HG03575 (cell line): ENCODE data around the gene SPO11.

Source experiments
- ATAC-seq: cut with Tn5 transposase; IDR thresholded peaks from one replicate; pipeline ENCODE4 v1.9.1; 2021; ENCODE audit not compliant: unreplicated experiment, insufficient number of reproducible peaks, low FRiP score; ENCODE audit errors: extremely low read depth

The SPO11 gene

DNA sequence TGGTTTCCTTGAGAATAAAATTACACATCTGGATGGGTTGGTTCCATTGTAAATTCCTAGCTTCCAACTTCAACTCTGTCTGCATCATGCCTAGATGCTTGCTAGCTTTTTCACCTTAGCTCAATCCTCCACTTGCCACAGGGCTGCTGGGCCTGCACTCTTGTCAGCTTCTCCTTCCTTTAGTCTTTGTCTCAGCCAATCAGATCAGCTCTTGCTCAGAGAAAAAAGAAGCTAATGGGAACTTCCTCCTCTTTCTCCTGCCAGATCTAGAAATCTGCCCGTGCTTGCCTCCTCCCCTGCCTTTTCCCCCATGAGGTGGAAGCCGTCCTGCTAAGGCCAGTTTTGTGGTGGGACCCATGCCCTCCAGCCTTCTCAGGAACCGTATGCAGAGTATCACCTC is 40.0 kb downstream of the SPO11 start:
- ATAC-seq: no peak

DNA sequence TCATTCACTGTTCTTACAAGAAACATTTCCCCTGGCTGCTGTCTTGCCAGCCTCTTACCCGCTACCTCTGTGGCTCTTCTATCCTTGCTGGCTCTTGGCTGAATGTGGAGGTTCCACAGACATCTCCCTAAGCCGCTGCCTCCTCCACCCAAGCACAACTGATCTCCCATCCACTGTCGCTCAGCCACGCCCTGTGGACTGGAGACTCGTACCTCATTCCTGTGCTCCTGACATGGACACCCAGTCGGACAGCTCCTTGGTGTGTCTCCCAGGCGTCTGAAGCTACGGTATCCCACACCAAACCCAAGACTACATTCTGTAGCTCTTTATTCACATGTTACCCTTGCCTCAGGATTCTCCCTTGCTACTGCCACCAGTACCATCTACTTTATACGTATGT is 40.7 kb downstream of the SPO11 start:
- ATAC-seq: no peak

DNA sequence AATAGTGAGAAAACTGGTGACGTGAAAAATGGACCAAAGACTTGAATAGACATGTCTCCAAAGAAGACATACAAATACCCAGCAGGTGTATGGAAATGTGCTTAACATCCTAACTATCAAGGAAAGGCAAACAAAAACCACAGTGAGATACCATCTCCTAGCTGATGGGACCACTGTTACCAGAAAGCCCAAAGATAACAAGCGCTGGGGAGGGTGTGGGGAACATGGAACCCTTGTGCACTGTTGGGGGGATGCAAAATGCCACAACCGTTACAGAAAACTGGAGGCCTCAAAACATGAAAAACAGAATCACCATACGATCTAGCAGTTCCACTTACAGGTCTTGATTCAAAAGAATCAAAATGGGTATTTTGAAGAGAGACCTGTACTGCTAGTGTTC is 41.8 kb downstream of the SPO11 start:
- no peak for ATAC-seq

DNA sequence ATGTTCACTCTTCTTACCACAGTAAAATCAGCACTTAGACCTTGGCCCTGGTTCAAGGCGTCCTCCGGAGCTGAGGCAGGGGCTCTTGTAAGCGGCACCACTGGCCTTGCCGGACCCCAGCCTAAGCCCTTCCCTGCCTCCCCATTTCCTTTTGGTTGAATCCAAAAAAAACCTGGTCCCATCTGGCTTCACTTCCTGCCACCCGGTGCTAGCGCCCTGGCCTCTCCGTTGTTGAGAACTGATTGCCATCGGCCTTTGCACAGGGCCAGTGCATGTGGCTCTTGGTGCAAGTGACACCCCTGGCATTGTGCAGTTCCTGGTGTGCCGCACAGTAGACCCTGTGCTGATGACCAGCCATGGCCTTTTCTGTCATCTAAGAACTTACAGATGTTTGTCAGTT is 42.6 kb downstream of the SPO11 start:
- ATAC-seq: no peak

DNA sequence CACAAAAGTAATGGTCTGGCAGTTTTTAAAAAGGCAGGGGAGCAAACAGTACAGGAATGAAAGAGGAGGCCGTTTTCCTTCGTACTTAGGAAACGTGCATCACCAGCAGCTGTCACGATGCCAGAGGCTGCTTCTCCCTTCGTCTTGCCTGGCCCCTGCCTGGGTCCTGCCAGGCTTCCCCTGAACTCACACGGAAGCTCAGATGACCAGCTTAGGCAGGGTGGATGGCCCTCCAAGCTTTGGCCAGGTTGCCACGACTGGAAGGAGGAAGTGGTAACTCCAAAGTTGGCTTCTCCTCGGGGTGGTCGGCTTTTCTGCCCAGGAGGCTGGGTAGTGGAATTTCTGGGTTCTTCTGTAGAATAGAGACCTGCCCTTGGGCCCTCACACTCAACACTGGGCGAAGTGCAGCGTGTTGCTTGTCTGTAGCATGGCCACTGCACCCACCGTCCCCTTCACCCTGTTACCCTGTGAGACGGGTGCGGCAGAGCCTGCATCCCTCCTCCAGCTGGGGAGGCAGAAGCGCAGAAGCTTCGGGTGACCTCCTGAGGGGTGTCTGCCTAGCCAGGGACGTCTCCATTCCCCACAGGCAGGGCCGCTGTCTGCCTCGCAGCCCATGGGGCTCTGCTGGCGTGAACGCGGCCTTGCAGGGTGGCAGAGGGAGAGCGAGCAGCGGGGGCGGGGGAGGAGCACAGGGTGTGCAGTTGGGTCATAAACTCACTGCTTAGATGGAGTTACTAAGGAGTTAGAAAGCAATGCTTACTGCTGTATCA is 43.2 kb downstream of the SPO11 start:
- ATAC-seq: no peak

DNA sequence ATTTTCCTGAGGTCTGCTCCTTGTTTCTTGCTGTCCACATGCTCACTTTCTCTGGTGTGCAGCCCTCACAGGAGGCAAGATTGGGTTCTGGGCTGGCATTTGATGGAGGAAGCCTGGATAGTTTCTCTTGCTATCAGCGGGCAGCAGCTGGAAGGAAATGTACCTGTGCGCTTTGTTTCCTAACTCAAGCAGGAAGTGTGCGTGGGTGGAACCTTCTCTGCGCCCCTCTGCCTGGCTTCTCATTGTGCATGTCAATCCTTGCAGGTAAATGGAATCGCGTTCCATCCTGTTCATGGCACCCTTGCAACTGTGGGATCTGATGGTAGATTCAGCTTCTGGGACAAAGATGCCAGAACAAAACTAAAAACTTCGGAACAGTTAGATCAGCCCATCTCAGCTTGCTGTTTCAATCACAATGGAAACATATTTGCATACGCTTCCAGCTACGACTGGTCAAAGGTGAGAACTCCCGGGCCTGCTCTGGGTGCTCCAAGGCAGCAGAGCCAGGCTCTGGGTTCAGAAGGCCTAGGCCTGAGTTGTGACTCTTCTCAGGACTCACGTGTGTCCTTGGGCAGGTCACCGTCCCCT is 44.8 kb downstream of the SPO11 start:
- no peak for ATAC-seq

DNA sequence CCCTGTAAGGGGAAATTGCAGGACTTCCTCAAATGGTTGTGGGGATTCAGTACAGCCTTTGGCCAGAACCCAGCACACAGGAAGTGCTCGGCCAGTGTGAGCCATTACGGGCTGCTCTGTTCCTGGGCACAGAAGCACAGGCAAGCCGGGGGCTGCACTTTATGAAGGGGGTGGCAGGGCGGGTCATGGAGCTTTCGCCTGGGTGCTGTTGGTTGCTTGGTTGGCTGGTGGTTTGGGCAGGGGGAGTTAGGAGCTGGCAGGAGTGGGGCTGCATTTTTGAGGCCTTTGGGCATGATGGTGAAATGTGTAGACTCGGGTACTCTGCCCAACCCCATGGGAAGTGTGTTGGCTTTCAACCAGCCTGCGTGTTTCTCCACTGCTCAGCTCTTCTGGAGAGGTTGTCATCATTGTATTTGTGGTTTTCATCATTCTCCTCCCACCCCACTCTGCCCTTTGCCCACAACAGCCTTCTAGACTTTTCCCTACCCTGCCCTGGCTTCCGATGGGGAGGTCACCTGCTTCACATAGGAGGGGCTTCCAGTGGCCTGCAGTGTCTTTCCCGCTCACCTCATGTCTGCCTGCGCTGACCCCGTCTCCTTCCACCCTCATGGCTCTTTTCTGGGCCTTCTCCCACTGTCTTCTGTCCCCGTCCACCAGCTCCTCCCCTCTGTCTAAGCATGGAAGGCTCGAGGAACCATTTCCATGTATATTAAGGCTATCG is 45.5 kb downstream of the SPO11 start:
- no peak for ATAC-seq

DNA sequence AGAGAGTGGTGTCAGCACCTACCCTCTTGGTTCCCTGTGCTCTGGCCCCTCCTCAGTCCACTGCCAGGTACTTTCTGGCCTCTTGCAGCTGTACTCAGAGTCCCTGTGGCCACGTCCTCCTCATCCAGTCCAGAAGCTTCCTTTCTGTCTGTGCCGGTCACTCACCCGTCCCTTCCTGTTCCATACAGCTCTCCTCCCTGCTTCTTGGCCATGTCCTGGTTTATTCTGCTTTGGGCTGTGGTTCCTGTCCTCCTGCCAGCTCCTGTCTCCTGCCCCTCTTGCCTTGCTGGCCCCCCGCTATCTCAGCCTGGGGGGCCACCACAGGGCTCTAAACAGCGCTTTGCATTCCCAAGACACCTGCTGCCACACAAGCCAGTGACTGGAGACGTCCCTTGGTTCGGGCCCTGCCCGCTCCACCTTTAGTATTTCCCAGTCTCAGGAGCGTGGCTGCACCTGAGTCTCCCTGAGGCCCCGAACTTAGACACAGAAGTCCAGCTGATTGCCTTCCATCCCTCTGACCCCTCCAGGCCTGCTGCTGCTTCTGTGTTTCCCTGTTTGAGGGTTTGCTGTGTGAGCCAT is 46.1 kb downstream of the SPO11 start:
- no peak for ATAC-seq

DNA sequence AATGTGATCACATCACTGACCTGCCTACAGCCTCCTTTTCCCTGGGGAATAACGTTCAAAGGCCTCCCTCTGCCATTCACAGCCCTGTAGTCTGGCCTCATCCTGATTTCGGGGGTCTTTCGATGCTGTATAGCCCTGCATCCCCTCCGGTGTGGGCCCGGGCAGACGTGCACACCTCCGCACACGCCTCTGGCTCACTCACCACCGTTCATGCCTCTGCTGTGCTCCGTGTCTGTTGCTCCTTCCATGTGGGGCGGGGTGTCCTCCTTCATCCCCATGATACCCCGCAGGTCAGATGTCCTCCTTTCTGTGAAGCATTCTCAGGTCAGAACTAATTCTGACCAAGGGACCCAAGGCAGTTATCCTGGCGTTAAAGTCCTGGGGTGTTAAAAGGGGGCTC is 47.7 kb downstream of the SPO11 start:
- ATAC-seq: no peak

DNA sequence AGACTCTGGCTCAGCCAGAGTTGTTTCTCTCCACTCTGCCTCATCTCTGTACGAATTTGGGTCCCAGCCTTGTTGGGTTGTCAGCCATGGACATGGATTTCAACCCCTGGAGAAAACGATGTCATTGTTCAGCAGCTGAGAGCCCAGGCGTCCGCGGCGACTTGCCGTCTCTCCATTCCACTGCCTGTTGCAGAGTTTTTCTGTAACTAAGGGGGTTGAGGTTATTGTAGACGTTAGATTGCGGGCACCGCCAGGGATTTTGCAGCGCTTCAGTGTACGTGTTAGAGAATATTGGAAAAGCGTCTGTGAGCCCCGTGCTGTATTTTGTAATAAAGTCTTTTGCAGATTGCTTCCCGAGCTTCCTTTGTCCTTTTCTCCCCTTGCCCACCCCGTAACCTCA is 48.5 kb downstream of the SPO11 start:
- no peak for ATAC-seq

DNA sequence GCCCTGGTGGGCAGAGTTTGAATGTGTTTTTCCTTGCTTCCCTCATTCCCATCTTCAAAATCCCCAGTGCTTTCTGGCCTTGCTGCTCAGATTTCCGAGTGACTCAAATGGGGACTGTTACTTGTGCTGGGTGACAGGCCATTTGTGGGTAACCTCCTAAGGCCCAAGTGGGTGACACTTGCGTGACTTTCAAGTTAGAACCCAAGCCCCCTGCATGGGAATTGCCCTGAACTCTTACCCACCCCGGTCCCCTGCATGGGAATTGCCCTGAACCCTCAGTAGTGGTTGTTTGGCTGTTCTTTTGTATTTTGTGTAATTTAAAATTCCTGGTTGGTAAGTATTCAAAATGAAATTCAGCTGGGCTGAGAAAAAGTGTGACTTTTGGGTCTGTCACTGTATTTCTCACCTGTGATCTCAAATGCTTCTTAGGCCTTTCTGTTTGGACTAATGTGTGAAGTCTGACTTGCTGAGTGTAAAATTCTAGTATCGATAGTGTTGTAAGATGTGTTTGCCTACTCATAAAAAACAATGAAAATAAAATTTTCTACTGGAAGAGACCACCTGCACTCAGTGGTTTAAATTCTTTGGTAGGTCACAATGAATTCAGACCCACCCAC is 49.2 kb downstream of the SPO11 start:
- no peak for ATAC-seq

DNA sequence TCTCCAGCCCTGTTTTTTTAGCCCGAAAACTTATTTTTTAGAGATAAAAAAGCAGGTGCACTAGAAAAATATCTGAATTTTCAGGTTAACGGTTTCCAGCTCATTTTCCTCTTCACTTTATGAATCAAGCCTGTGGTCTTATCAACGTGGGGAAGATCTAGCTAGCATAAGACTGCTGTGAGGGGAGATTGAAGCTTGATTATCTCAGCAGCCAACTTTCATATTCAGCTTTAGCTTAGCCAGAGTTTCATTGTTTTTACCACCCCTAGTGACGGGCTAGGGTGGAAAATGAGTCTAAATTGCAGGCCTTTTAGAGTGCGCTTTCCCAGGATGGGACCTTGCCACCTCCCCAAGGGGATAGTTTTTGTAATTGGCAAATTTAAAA is 49.7 kb downstream of the SPO11 start:
- no peak for ATAC-seq

DNA sequence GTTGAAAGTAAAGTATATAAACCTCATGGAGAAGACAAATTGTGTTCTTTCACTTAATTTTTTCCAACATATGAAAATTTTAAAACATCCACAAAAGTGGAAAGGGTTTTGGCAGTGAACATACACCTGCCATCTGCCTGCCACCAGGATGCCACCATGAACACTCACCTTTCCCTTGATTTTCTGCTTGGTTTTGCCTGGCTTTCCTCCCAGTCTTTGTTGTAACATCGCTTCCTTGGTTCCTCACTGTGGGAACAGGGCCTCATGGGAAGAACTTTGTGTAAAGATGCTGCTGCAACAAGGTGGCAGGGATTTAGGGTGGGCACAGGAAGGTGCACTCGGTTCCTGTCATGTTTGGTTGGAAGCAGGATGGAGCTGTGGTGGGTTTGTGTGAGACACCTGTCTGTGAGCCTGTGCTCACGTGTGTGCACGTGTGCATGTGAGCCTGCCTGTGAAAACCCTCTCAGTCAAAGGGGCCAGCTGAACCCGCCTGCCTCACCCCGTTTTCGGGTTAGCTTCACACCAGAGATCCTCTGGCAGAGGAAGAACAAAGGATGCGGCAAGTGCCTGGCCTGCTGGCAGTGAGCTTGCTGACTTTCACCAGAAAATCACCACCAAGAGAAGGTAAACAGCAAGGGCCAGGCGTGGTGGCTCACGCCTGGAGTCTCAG is 50.6 kb downstream of the SPO11 start:
- ATAC-seq: no peak

DNA sequence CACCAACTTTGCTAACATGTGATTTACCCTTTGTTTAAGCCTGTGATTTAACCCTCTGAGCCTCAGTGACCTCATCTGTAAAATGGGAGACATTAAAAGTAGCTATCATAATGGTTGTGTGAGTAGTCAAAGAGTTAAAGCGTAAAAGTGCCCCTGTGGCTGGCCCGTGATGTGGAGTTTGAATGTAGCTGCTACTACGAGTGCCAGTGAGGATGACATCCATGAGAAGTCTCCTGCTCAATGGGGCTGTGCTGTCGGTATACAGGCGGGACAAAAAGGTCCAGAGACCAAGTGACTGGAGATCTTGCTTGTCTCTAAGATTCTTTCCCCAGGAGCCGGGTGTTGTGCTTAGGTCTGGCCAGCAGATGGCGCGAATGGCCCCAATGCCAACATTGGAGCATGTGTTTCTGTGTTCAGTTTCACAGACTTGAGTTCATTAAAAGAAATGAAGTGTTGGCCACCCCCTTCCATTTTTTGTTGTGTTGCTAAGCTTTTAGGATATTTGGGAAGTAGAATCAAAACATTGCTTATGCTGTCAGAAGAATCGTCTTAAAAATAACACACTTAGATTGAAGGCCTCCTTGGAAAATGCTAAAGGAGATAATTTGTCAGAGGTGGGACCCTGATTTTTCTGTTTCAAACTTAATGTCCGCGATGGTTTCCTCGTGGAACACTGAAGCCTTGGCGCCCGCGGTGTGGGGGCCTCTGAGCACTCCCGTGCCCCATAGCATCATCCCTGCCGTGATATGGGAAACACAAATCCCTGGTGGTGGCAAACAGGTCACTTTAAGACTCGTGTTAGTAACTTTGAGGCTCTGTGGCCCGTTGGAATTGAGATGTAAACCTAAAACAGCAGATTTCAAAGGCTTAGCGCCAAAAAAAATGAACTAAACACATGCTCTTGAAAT is 52.2 kb downstream of the SPO11 start:
- ATAC-seq: no peak

DNA sequence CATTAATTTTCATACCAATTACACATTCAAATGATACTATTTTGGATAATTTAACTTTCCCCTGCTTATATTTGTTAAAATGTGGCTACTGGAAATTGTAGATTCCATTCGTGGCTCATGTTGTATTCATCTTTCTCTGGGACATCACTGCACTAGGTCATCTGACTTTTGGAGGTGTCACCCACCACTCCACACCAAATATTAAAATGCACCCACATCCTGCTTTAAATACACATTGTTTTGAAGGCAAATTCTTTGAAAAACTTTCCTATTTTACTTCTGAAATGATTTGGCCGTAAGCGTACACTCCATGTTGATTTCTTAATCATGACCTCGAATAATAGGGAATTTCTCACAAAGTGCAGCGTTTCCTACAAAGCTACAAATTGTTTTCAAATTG is 52.9 kb downstream of the SPO11 start:
- ATAC-seq: no peak

DNA sequence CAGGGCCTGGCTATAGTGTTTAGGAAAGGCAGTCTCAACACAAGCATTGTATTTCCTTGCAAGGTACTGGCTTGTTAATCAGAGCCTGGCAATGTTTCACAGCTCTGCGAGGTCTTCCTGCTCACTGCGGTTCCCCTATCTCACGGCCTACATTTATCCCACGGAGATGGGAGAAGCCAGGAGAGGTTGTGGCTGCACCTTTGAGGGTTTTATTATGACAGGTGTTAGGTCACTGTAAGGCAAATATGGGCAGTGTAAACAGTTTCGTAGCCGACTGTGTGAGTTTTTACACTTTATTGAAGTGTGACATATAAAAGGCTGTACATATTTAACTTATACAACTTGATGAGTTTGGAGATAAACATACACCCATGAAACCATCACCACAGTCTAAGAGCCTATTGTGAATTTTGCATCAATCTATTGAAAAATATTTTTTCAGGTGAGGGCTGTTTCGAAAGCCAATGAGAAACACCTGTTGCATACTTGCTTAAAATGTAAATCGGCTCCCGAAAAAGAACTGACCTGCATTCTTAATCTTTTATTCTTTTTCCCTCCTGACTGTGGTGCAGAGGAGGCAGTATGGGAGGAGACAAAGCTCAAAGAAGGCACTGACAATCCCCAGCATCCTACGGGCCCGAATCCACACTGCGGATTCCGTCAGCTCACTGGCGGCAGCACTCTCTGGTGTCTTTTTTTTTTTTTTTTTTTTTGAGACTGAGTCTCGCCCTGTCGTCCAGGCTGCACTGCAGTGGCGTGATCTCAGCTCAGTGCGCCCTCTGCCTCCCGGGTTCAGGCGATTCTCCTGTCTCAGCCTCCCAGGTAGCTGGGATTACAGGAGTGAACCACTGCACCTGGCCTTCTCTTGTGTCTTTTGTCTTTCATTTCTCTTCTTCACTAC is 54.1 kb downstream of the SPO11 start:
- ATAC-seq: no peak

DNA sequence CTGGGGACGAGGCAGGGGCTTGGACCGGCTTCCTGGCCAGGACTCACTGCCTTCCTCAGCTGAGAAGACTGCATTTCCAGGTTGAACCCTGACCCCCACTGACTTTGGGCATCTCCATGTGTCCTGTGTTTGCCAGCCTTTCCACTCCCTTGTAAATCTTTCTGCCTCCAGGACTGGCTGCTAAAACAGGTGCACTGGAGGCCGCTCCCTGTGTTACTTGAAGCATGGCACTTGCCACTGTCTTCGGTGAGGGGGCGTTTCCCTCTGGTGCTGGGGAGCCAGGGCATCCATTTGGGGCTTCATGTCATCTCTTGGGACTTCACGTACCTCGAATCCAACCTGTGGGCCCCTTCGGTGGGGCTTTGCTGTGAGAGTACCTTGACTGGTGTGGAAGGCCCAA is 54.9 kb downstream of the SPO11 start:
- no peak for ATAC-seq
